ENCODE measurements around the gene MED31.

DNA sequence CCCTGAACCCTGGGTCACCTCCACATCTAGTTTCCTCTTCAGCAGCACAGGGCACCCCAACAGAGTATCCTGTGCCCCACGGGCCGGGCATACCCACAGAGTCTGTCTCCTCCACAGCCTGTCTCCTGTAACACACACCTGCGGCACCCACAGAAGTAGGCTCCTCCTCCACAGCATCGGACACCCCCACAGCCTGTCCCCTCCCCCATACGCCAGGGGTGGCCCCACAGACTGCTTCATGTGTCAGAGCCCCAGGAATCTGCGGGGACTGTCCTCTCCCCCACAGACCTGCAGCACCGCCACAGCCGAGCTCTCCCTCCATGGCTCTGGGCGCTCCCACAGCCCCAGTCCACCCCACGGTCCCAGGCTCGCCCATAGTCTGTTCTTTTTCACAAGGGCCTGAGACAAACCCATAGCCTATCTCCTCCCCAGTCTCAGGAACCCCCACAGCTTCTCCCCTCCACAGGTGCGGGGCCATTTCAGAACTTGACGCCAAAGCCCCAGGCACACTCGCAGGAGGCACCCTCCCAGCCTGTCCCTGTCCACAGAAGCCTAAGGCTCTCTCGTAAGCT is 12.3 kb downstream of the MED31 start:
- TF ChIP-seq, protein P1, sequence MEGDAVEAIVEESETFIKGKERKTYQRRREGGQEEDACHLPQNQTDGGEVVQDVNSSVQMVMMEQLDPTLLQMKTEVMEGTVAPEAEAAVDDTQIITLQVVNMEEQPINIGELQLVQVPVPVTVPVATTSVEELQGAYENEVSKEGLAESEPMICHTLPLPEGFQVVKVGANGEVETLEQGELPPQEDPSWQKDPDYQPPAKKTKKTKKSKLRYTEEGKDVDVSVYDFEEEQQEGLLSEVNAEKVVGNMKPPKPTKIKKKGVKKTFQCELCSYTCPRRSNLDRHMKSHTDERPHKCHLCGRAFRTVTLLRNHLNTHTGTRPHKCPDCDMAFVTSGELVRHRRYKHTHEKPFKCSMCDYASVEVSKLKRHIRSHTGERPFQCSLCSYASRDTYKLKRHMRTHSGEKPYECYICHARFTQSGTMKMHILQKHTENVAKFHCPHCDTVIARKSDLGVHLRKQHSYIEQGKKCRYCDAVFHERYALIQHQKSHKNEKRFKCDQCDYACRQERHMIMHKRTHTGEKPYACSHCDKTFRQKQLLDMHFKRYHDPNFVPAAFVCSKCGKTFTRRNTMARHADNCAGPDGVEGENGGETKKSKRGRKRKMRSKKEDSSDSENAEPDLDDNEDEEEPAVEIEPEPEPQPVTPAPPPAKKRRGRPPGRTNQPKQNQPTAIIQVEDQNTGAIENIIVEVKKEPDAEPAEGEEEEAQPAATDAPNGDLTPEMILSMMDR (IDR thresholded peaks at IDR 0.05 in 8 of 11, conservative IDR thresholded peaks at IDR 0.05 in 3 of 11): no peak
- TF ChIP-seq POLR2AphosphoS5 (IDR thresholded peaks at IDR 0.05) (no peak), POLR2A (IDR thresholded peaks at IDR 0.05) (no peak)
